Activated T-cell treated with anti-CD3 and anti-CD28 coated beads, Interleukin-2, amount 50 U/mL, for 48 hours (primary cell): ENCODE measurements around the gene METTL22.

ENCODE experiments used
- DNase-seq, 2 experiments: peaks; one replicate each; pipeline ENCODE4 v3.0.0-alpha.2; 2020

The METTL22 gene

GRCh38 chr16:8621572-8622314 is at the start of gene METTL22:
TSS of gene METTL22 (plus strand) at chr16:8621698. CDS start at chr16:8625666, 3,968 bp downstream.
- DNase-seq = peak; percentile 94

- no peak for DNase-seq
Observed at GRCh38 chr16:8572063-8572918, 49.2 kb upstream of the METTL22 start.

GRCh38 chr16:8572919-8573724 is 48.4 kb upstream of the METTL22 start:
- DNase-seq = peak in 1 of 2 experiments; percentile 23

GRCh38 chr16:8575399-8575798 is 46.1 kb upstream of the METTL22 start:
- DNase-seq = no peak

GRCh38 chr16:8576141-8577004 is 45.1 kb upstream of the METTL22 start:
- DNase-seq = no peak

- no peak for DNase-seq
Observed at GRCh38 chr16:8577678-8578304, 43.7 kb upstream of the METTL22 start.

- no peak for DNase-seq
Observed at GRCh38 chr16:8579559-8579958, 41.9 kb upstream of the METTL22 start.

GRCh38 chr16:8581831-8582580 is 39.5 kb upstream of the METTL22 start:
- no peak for DNase-seq

GRCh38 chr16:8583199-8583598 is 38.3 kb upstream of the METTL22 start:
- no peak for DNase-seq

- no peak for DNase-seq
Observed at GRCh38 chr16:8583732-8584131, 37.8 kb upstream of the METTL22 start.

GRCh38 chr16:8585041-8585440 is 36.5 kb upstream of the METTL22 start:
- DNase-seq = no peak

GRCh38 chr16:8585857-8586256 is 35.6 kb upstream of the METTL22 start:
- DNase-seq = no peak

- DNase-seq = no peak
Observed at GRCh38 chr16:8587065-8587464, 34.4 kb upstream of the METTL22 start.

GRCh38 chr16:8588682-8589056 is 32.8 kb upstream of the METTL22 start:
- no peak for DNase-seq

GRCh38 chr16:8589057-8589899 is 32.2 kb upstream of the METTL22 start:
- no peak for DNase-seq

- DNase-seq = no peak
Observed at GRCh38 chr16:8589900-8590688, 31.4 kb upstream of the METTL22 start, which contains the start of gene TMEM114. TSS of gene TMEM114 (minus strand) at chr16:8590511. CDS start at chr16:8589838, 673 bp downstream.

- DNase-seq = no peak
Observed at GRCh38 chr16:8590811-8591210, 30.7 kb upstream of the METTL22 start.

GRCh38 chr16:8591451-8591850 is 30.0 kb upstream of the METTL22 start:
- DNase-seq = no peak

- DNase-seq = no peak
Observed at GRCh38 chr16:8594149-8594666, 27.3 kb upstream of the METTL22 start.
